Activated naive CD4-positive, alpha-beta T cell treated with anti-CD3 and anti-CD28 coated beads, Interleukin-2, amount 10 ng/mL, durations not matched to agents 7 days and 5 days (primary cell): ENCODE data around the gene AKT1S1.

Source experiments
- CTCF ChIA-PET: fragments of 350-600 bp; sonication (Branson Sonifier 250); formaldehyde crosslinking; loops from one replicate; lab custom pipeline; 2021; ENCODE audit warnings: antibody characterized with exemption; lab: Charles Lee
- DNase-seq: peaks from one replicate; pipeline ENCODE4 v3.0.0-alpha.2; 2020
- H3K27ac Mint-ChIP-seq: one replicate; pipeline ENCODE4 v1.8.0; 2021; ENCODE audit warnings: mild to moderate bottlenecking, moderate library complexity, mixed read lengths
- H3K27me3 Mint-ChIP-seq: one replicate; pipeline ENCODE4 v1.8.0; 2021; ENCODE audit warnings: mild to moderate bottlenecking, mixed read lengths
- H3K36me3 Mint-ChIP-seq: one replicate; pipeline ENCODE4 v1.8.0; 2021; ENCODE audit warnings: mixed read lengths
- H3K4me1 Mint-ChIP-seq: one replicate; pipeline ENCODE4 v1.8.0; 2021; ENCODE audit warnings: mixed read lengths
- H3K4me3 Mint-ChIP-seq: one replicate; pipeline ENCODE4 v1.8.0; 2021; ENCODE audit warnings: mild to moderate bottlenecking, moderate library complexity, mixed read lengths
- H3K9me3 Mint-ChIP-seq: one replicate; pipeline ENCODE4 v1.8.0; 2021; ENCODE audit warnings: mixed read lengths

Gene AKT1S1

GRCh38 chr19:49913720-49914119 is 36.6 kb upstream of the AKT1S1 start:
- Mint-ChIP-seq H3K27me3 (no peaks in the 10 kb centered on the region), H3K36me3 (peaks cover 56% of the 10 kb centered on the region), H3K9me3 (no peaks in the 10 kb centered on the region), H3K4me1 (peaks cover 26% of the 10 kb centered on the region), H3K27ac (no peak overlapping the region), H3K4me3 (no peak overlapping the region)
- CTCF ChIA-PET: no interaction called here
- DNase-seq: no peak

DNA sequence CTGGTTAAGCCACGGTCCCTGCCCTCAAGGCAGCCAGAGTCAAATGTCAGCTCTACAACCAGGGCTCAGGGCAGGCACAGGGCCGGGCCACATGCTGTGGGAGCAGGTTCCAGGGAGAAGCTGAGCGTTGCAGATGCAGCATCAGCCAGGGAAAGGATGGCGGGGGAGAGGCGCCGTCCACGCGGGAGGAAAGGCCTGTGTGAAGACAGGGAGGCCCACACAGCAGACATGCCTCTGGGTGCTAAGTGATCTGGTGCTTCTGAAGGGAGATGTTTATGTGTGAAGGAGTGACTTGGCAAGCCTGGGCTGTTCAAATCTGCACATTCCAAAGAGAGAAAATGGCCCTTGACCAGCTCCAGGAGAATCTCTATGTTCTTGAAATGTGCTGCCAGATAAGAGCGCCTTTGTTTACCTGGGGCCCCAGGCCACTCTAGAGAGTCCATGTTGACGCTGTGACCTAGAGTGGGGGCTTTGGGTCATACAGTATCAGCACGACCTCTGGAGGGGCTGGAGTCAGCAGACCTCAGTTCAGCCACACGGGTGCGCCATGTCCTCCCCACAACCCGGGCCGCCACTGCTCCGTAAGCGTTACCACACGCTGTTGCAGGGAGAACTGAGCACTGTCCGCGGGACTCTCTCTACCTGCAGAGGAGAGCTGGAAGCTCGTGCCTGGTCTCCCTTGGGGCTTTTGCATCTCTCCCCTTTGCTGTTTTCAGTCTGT is 36.0 kb upstream of the AKT1S1 start:
- no peak for DNase-seq
- H3K27ac Mint-ChIP-seq: no peak overlapping the region
- CTCF ChIA-PET: no interaction called here
- no peaks in the 10 kb centered on the region for H3K9me3 Mint-ChIP-seq
- H3K4me1 Mint-ChIP-seq: peaks cover 26% of the 10 kb centered on the region
- peaks cover 62% of the 10 kb centered on the region for H3K36me3 Mint-ChIP-seq
- no peak overlapping the region for H3K4me3 Mint-ChIP-seq
- no peaks in the 10 kb centered on the region for H3K27me3 Mint-ChIP-seq

DNA sequence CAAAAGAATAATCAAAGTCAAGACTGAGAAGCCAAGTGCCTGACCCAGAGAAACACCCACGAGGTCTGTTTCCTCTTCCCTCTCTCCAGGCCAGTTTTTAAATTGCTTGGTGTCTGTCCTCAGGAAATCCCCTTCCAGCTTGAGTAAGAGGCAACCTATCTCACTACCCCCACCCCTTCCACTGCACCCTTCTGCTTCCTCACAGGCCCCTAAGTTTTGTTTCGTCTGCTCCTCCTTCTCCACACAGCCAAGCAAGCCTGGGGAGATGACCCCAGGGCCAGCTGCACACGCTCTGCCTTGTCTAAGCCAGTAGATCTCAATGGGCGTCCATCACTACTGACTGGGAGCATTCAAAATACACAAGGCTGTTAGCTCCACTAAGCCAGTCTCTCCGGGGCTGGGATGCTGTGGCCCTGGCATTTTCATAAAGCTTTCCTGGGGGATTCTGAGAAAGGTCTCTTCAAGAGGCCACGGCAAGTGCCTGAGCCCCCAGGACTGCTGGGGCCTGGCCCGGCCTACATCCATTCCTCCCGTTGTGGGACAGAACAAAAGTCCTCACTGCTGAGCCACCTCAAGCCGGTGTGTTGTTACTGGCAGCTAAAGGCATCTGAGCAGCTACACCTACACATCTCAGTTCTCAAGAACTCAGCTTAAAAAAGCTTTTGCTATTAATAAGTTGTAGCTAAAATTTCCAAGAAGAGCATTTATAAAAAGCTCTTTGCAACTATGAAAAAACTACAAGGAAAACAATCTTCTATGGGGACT is 34.4 kb upstream of the AKT1S1 start:
- no peak for DNase-seq
- Mint-ChIP-seq H3K4me1 (peaks cover 30% of the 10 kb centered on the region), H3K9me3 (no peaks in the 10 kb centered on the region), H3K36me3 (peaks cover 63% of the 10 kb centered on the region), H3K27ac (peak overlapping the region; percentile 53), H3K27me3 (no peaks in the 10 kb centered on the region), H3K4me3 (no peak overlapping the region)
- CTCF ChIA-PET: interaction anchor here (0.8 to 1.8 kb wide), 2 partner anchors 17 kb away, joined by 4 read pairs; no protein-coding TSS in a partner anchor

- no peak overlapping the region for H3K27ac Mint-ChIP-seq
- peaks cover 33% of the 10 kb centered on the region for H3K4me1 Mint-ChIP-seq
- no peak for DNase-seq
- CTCF ChIA-PET: interaction anchor here (0.9 kb wide), 1 partner anchor 23 kb away, joined by 3 read pairs; no protein-coding TSS in a partner anchor
- H3K9me3 Mint-ChIP-seq: no peaks in the 10 kb centered on the region
- no peak overlapping the region for H3K4me3 Mint-ChIP-seq
- H3K27me3 Mint-ChIP-seq: no peaks in the 10 kb centered on the region
- H3K36me3 Mint-ChIP-seq: peaks cover 64% of the 10 kb centered on the region
Observed at GRCh38 chr19:49910179-49910578, 33.0 kb upstream of the AKT1S1 start.

GRCh38 chr19:49908480-49909420 is 31.6 kb upstream of the AKT1S1 start:
- Mint-ChIP-seq H3K27me3 (no peaks in the 10 kb centered on the region), H3K27ac (peak overlapping the region; percentile 30), H3K4me1 (peaks cover 35% of the 10 kb centered on the region), H3K4me3 (no peak overlapping the region), H3K36me3 (peaks cover 56% of the 10 kb centered on the region), H3K9me3 (no peaks in the 10 kb centered on the region)
- no peak for DNase-seq
- CTCF ChIA-PET: interaction anchor here (0.9 kb wide), 1 partner anchor 24 kb away, joined by 3 read pairs; no protein-coding TSS in a partner anchor

DNA sequence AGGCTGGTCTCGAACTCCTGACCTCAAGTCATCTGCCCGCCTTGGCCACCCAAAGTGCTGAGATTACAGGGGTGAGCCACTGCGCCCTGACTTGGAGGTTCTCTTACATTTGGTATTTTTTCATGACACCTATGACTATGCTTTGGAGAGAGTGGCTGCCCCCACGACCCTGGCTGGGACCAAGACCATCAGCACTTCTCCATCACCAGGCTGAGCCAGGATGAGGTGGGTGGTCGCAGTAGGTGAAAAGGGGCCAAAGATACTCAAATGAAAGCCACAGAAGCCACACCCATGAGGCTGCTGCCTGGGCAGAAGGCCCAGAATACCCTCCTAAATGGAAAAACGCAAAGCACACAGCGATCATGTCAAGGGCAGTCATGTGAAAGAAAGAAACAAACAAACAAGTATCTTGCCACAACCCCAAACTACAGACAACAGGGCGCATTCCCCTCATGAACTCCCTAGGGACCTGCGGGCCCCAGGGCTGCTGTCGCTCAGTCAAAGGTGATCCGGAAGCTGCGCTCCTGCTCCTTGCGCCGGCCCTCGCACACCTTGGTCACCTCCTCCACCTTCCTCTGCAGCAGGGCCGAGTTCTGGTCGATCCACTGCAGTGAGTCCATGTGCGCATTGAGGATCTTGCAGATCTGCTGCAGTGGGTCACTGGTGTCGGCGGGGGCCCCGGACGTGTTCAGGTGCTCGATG is 30.7 kb upstream of the AKT1S1 start:
- H3K9me3 Mint-ChIP-seq: no peaks in the 10 kb centered on the region
- peak overlapping the region; percentile 60 for H3K27ac Mint-ChIP-seq
- no peak for DNase-seq
- CTCF ChIA-PET: no interaction called here
- no peaks in the 10 kb centered on the region for H3K27me3 Mint-ChIP-seq
- peaks cover 32% of the 10 kb centered on the region for H3K4me1 Mint-ChIP-seq
- H3K36me3 Mint-ChIP-seq: peaks cover 48% of the 10 kb centered on the region
- no peak overlapping the region for H3K4me3 Mint-ChIP-seq

DNA sequence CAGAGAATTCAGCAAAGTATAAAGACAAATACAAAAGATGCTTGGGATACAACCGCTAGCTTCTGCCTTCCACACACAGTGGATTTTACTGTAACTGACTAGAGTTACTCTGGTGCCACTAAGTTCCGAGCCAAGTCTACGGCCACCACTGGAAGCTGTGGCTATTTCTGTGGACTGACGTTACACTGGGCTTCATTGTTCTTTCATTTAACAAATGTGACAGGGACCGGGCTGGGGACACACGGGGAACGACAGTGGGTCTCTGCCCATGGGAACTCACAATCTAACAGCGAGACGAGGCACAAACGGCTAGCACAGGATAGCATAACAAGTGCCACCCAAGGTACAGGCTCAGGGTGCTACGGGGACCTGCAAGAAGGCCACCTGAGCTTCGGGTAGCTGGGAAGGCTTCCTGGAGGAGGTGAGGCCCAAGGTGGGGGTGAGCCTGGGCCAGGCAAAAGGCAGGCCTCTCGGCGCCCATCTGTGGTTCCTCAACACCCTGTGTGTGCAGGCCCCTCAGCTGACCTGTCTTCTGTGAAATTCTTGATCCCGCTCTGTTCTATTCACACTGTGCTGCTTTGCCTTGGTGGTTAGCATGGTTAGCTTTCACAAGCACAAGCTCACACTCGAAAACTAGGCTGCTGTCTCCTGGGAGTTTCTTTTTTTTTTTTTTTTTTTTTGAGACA is 29.9 kb upstream of the AKT1S1 start:
- no peaks in the 10 kb centered on the region for H3K9me3 Mint-ChIP-seq
- CTCF ChIA-PET: no interaction called here
- peaks cover 28% of the 10 kb centered on the region for H3K4me1 Mint-ChIP-seq
- no peaks in the 10 kb centered on the region for H3K27me3 Mint-ChIP-seq
- H3K36me3 Mint-ChIP-seq: peaks cover 43% of the 10 kb centered on the region
- no peak overlapping the region for H3K27ac Mint-ChIP-seq
- H3K4me3 Mint-ChIP-seq: no peak overlapping the region
- no peak for DNase-seq

DNA sequence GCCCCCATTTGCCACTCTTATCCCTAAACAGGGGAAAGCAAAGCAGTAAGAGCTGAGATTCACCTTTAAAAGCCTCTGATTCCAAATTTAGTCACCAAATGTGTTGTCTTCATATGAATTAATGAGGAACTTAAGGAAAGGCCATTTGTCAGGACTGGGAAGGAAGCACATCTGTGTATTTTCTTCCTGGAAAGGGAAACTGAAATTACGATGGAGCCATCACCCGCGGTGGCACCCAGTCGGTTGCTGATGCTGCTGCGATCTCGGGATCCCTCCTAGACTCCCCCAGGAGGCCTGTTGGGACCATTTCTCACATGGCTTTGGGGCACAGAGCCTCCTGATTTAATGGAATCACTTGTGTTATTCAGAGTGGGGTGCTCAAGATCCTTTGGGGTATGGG is 27.0 kb upstream of the AKT1S1 start:
- Mint-ChIP-seq H3K27ac (no peak overlapping the region), H3K36me3 (peaks cover 29% of the 10 kb centered on the region), H3K27me3 (no peaks in the 10 kb centered on the region), H3K4me1 (peaks cover 15% of the 10 kb centered on the region), H3K9me3 (no peaks in the 10 kb centered on the region), H3K4me3 (no peak overlapping the region)
- CTCF ChIA-PET: no interaction called here
- no peak for DNase-seq

GRCh38 chr19:49896863-49897621 is 19.9 kb upstream of the AKT1S1 start, which contains the start of gene IL4I1:
IL4I1 (minus strand) TSS chr19:49896887; CDS start chr19:49896160, 727 bp downstream.
- Mint-ChIP-seq H3K4me3 (peak within 1 kb of the TSS; percentile 48), H3K27ac (peak within 1 kb of the TSS; percentile 91), H3K36me3 (no peaks in the 10 kb centered on the region), H3K27me3 (peaks cover 20% of the 10 kb centered on the region), H3K4me1 (peaks cover 35% of the 10 kb centered on the region), H3K9me3 (no peaks in the 10 kb centered on the region)
- DNase-seq: peak; percentile 67
- CTCF ChIA-PET: no interaction called here

DNA sequence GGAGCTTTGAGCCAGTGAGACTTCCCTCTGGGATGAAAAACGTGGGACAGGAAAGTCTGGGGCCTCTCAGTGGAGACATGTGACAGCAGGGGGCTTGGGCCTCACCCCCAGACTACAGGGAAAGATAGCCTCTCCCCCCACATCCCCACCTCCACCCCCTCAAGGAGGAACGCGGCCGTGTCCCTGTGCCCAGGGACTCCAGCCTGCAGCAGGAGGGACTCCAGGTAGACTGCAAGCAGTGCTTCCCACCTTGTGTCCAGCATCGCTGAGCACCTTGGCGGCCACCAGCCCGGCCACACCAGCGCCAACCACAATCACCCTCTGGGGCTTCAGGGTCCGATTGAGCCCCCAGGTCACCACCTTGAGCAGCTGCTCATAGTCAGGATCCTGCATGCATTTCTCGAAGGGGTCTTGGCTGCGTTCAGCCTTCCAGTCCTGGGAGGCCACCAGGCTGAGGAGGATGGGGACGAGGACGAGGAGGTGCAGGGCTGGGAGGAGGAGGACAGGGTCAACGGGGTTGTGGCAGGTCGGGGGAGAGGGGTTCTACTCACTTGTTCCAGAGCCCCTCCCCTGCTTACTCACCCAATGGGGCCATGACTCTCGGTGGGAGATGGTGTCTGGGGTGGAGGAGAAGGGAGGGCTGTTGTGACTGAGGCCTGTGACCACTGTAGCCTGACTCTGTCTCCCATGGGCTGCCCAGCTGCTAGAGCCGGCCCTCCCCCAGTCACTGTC is 18.6 kb upstream of the AKT1S1 start:
- Mint-ChIP-seq H3K27me3 (peaks cover 33% of the 10 kb centered on the region), H3K4me3 (no peak overlapping the region), H3K27ac (peak overlapping the region; percentile 68), H3K36me3 (no peaks in the 10 kb centered on the region), H3K9me3 (no peaks in the 10 kb centered on the region), H3K4me1 (peaks cover 35% of the 10 kb centered on the region)
- DNase-seq: no peak
- CTCF ChIA-PET: interaction anchor here (1.0 to 1.1 kb wide), 2 partner anchors 14 to 27 kb away, joined by 3 read pairs; no protein-coding TSS in a partner anchor

GRCh38 chr19:49894879-49895565 is 17.9 kb upstream of the AKT1S1 start:
- no peak for DNase-seq
- Mint-ChIP-seq H3K4me1 (peaks cover 38% of the 10 kb centered on the region), H3K36me3 (no peaks in the 10 kb centered on the region)

More at GRCh38 chr19:49894879-49895565, 17.9 kb upstream of the AKT1S1 start:
- H3K27me3 Mint-ChIP-seq: peaks cover 40% of the 10 kb centered on the region
- H3K9me3 Mint-ChIP-seq: no peaks in the 10 kb centered on the region
- H3K27ac Mint-ChIP-seq: peak overlapping the region; percentile 28
- no peak overlapping the region for H3K4me3 Mint-ChIP-seq
- CTCF ChIA-PET: interaction anchor here (1.0 to 1.4 kb wide), 3 partner anchors 13 to 26 kb away, joined by 3 to 4 read pairs (median 3); no protein-coding TSS in a partner anchor
